H4 (cell line): Measurements from ENCODE around the gene P2RX4. TPM values are rescaled to one million over a fixed set of nuclear protein-coding genes. Genes with fewer than 3 reads are reported as not detected.
"Not testable (repeated sequence)": the region's sequence is repeated elsewhere in the genome, so short reads cannot be mapped to it uniquely, and the experiment has no call there.

Experiments
- DNase-seq: peaks from one replicate; pipeline ENCODE4 v3.0.0-alpha.2; 2015; ENCODE audit warnings: low spot score
- total RNA-seq: library from RNA; depleted of rRNA; stranded (reverse); fragments of >200 nt; shearing (Covaris generic); gene quantifications from 2 replicates; pipeline ENCODE4 v1.2.3, GENCODE V29; 2014

Gene P2RX4
- total RNA-seq, 1 experiment from 2014 or later, result 52.3 TPM

- DNase-seq, result no peak
These were observed 31.4 kb downstream of the P2RX4 start for GRCh38 chr12:121241156-121241970.

- DNase-seq, result no peak
These were observed 35.1 kb downstream of the P2RX4 start for GRCh38 chr12:121245031-121245430.

- no peak for DNase-seq
These were observed 36.0 kb downstream of the P2RX4 start for GRCh38 chr12:121245951-121246350.

GRCh38 chr12:121246893-121247557 lies 37.1 kb downstream of the P2RX4 start:
- DNase-seq, result no peak

- DNase-seq, result no peak
These were observed 38.7 kb downstream of the P2RX4 start for GRCh38 chr12:121248622-121249021.

- no peak for DNase-seq
These were observed 40.4 kb downstream of the P2RX4 start for GRCh38 chr12:121250359-121250758.

GRCh38 chr12:121251838-121252237 lies 41.9 kb downstream of the P2RX4 start:
- DNase-seq, result no peak

GRCh38 chr12:121252712-121253345 lies 42.9 kb downstream of the P2RX4 start:
- DNase-seq, result no peak

- DNase-seq, result no peak
These were observed 43.9 kb downstream of the P2RX4 start for GRCh38 chr12:121253638-121254335.

- DNase-seq, result no peak
These were observed 45.5 kb downstream of the P2RX4 start for GRCh38 chr12:121255433-121255832.

- DNase-seq, result not testable (repeated sequence)
These were observed 47.9 kb downstream of the P2RX4 start for GRCh38 chr12:121257704-121258449.

- DNase-seq, result no peak
These were observed 49.1 kb downstream of the P2RX4 start for GRCh38 chr12:121259074-121259473.

GRCh38 chr12:121260091-121260490 lies 50.2 kb downstream of the P2RX4 start:
- DNase-seq, result no peak

- no peak for DNase-seq
These were observed 51.5 kb downstream of the P2RX4 start for GRCh38 chr12:121261398-121261797.

GRCh38 chr12:121263206-121263935 lies 53.4 kb downstream of the P2RX4 start:
- DNase-seq, result no peak

- DNase-seq, result no peak
These were observed 54.2 kb downstream of the P2RX4 start for GRCh38 chr12:121264135-121264534.

- DNase-seq, result no peak
These were observed 55.1 kb downstream of the P2RX4 start for GRCh38 chr12:121264951-121265515.

- DNase-seq, result no peak
These were observed 57.9 kb downstream of the P2RX4 start for GRCh38 chr12:121267822-121268221.

- no peak for DNase-seq
These were observed 63.5 kb downstream of the P2RX4 start for GRCh38 chr12:121273364-121273896.
